Stimulated activated CD4-positive, alpha-beta T cell treated with anti-CD3 and anti-CD28 coated beads, Interleukin-1b, Interleukin-23, amount 100 ng/mL, for 48 hours (primary cell): ENCODE measurements around the gene HPRT1.
"Not testable (repeated sequence)": the region's sequence is repeated elsewhere in the genome, so short reads cannot be mapped to it uniquely, and the experiment has no call there.

Experiments
- DNase-seq: peaks from one replicate; pipeline ENCODE4 v3.0.0-alpha.2; 2020

The HPRT1 gene

GRCh38 chrX:134460005-134460861 lies at the start of gene HPRT1:
TSS of gene HPRT1 (plus strand) at chrX:134460165. CDS start at chrX:134460312, 147 bp downstream.
- DNase-seq, result peak; percentile 79

GRCh38 chrX:134416087-134416486 lies 43.9 kb upstream of the HPRT1 start:
- DNase-seq, result no peak

- DNase-seq, result no peak
These were observed 41.5 kb upstream of the HPRT1 start for GRCh38 chrX:134418317-134419113.

GRCh38 chrX:134419784-134420183 lies 40.2 kb upstream of the HPRT1 start:
- no peak for DNase-seq

GRCh38 chrX:134423606-134424005 lies 36.4 kb upstream of the HPRT1 start:
- no peak for DNase-seq

- DNase-seq, result no peak
These were observed 33.7 kb upstream of the HPRT1 start for GRCh38 chrX:134426281-134426680.

- peak; percentile 2 for DNase-seq
These were observed 28.1 kb upstream of the HPRT1 start for GRCh38 chrX:134431894-134432293.

- DNase-seq, result no peak
These were observed 24.1 kb upstream of the HPRT1 start for GRCh38 chrX:134435894-134436293.

GRCh38 chrX:134443020-134443419 lies 16.9 kb upstream of the HPRT1 start:
- no peak for DNase-seq

- no peak for DNase-seq
These were observed 16.5 kb upstream of the HPRT1 start for GRCh38 chrX:134443461-134443860.

GRCh38 chrX:134444681-134445080 lies 15.3 kb upstream of the HPRT1 start:
- DNase-seq, result no peak

- no peak for DNase-seq
These were observed 7.4 kb upstream of the HPRT1 start for GRCh38 chrX:134452596-134452995.

GRCh38 chrX:134453631-134454030 lies 6.3 kb upstream of the HPRT1 start:
- no peak for DNase-seq

GRCh38 chrX:134454506-134454905 lies 5.5 kb upstream of the HPRT1 start:
- DNase-seq, result no peak

- no peak for DNase-seq
These were observed 2.3 kb upstream of the HPRT1 start for GRCh38 chrX:134457708-134458107.

GRCh38 chrX:134459683-134460004 lies 321 bp upstream of the HPRT1 start:
- DNase-seq, result no peak

GRCh38 chrX:134460862-134461220 lies 876 bp downstream of the HPRT1 start:
- no peak for DNase-seq

GRCh38 chrX:134461437-134461836 lies 1.5 kb downstream of the HPRT1 start:
- no peak for DNase-seq

GRCh38 chrX:134462927-134463326 lies 3.0 kb downstream of the HPRT1 start:
- DNase-seq, result no peak

- DNase-seq, result not testable (repeated sequence)
These were observed 4.5 kb downstream of the HPRT1 start for GRCh38 chrX:134464453-134464852.

- DNase-seq, result no peak
These were observed 9.5 kb downstream of the HPRT1 start for GRCh38 chrX:134469486-134469885.

GRCh38 chrX:134470013-134470412 lies 10.0 kb downstream of the HPRT1 start:
- DNase-seq, result no peak

- no peak for DNase-seq
These were observed 12.1 kb downstream of the HPRT1 start for GRCh38 chrX:134472041-134472440.

GRCh38 chrX:134476284-134476683 lies 16.3 kb downstream of the HPRT1 start:
- DNase-seq, result no peak
